HL-60 (cell line): ENCODE data around the gene SLC22A23.

Source experiments
- DNase-seq, 2 experiments: peaks; one replicate each; pipeline ENCODE4 v3.0.0-alpha.2; 2010 to 2020; ENCODE audit warnings: low read depth in 1 of 2, low spot score in 1 of 2
- H3K27ac ChIP-seq: fragments of 250-450 bp; sonication (Bioruptor Pico); replicated peaks from 2 replicates; pipeline ENCODE4 v1.5.1; 2020; ENCODE audit warnings: mild to moderate bottlenecking, moderate library complexity
- H3K27me3 ChIP-seq: fragments of 250-450 bp; sonication (Bioruptor Pico); 2 replicates; pipeline ENCODE4 v1.5.1; 2021; ENCODE audit warnings: mild to moderate bottlenecking, moderate library complexity; ENCODE audit not compliant: insufficient read depth, poor library complexity, severe bottlenecking
- H3K4me3 ChIP-seq: replicated peaks from 2 replicates; pipeline ENCODE4 v1.5.1; 2011; ENCODE audit warnings: mild to moderate bottlenecking, control low read depth, low read length; ENCODE audit not compliant: insufficient read depth
- GABPA ChIP-seq: IDR thresholded peaks from 2 replicates; pipeline ENCODE4 v1.6.1; 2012; ENCODE audit warnings: low read depth
- POLR2AphosphoS5 ChIP-seq: IDR thresholded peaks from 2 replicates; pipeline ENCODE4 v1.6.1; 2012; ENCODE audit warnings: low read depth
- SPI1 ChIP-seq: IDR thresholded peaks from 2 replicates; pipeline ENCODE4 v1.6.1; 2012; ENCODE audit warnings: low read depth, mild to moderate bottlenecking, borderline replicate concordance
- TF ChIP-seq, protein P1 (sequence below): IDR thresholded peaks from 2 replicates; pipeline ENCODE4 v1.6.1; 2012; ENCODE audit warnings: low read depth; ENCODE audit not compliant: insufficient replicate concordance
- TF ChIP-seq, protein P2 (sequence below): IDR thresholded peaks from one replicate; pipeline ENCODE4 v1.5.1; 2011; ENCODE audit warnings: low read length, control low read depth, inconsistent platforms; ENCODE audit not compliant: insufficient read depth

Gene SLC22A23

DNA sequence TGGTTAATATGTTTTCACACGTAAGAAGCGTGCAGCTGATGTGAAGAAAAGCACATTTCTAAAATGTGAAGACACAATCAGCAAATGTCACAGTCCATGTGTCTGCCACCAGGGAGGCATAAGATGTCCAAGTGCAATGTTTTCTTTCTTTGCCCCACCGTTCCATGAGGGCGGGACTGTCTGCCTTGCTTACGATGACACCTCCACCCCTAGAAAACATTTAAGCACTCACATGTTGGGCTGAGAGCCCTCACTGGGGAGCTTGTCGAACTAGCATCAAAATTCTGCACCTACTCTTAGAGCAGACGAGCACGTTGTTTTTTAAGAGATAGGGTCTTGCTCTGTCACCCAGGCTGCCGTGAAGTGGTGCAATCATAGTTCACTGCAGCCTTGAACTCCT, 140.5 kb downstream of the SLC22A23 start:
- TF ChIP-seq GABPA (no peak), POLR2AphosphoS5 (no peak), SPI1 (no peak)
- TF ChIP-seq, protein P1, sequence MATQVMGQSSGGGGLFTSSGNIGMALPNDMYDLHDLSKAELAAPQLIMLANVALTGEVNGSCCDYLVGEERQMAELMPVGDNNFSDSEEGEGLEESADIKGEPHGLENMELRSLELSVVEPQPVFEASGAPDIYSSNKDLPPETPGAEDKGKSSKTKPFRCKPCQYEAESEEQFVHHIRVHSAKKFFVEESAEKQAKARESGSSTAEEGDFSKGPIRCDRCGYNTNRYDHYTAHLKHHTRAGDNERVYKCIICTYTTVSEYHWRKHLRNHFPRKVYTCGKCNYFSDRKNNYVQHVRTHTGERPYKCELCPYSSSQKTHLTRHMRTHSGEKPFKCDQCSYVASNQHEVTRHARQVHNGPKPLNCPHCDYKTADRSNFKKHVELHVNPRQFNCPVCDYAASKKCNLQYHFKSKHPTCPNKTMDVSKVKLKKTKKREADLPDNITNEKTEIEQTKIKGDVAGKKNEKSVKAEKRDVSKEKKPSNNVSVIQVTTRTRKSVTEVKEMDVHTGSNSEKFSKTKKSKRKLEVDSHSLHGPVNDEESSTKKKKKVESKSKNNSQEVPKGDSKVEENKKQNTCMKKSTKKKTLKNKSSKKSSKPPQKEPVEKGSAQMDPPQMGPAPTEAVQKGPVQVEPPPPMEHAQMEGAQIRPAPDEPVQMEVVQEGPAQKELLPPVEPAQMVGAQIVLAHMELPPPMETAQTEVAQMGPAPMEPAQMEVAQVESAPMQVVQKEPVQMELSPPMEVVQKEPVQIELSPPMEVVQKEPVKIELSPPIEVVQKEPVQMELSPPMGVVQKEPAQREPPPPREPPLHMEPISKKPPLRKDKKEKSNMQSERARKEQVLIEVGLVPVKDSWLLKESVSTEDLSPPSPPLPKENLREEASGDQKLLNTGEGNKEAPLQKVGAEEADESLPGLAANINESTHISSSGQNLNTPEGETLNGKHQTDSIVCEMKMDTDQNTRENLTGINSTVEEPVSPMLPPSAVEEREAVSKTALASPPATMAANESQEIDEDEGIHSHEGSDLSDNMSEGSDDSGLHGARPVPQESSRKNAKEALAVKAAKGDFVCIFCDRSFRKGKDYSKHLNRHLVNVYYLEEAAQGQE, result no peak
- TF ChIP-seq, protein P2, sequence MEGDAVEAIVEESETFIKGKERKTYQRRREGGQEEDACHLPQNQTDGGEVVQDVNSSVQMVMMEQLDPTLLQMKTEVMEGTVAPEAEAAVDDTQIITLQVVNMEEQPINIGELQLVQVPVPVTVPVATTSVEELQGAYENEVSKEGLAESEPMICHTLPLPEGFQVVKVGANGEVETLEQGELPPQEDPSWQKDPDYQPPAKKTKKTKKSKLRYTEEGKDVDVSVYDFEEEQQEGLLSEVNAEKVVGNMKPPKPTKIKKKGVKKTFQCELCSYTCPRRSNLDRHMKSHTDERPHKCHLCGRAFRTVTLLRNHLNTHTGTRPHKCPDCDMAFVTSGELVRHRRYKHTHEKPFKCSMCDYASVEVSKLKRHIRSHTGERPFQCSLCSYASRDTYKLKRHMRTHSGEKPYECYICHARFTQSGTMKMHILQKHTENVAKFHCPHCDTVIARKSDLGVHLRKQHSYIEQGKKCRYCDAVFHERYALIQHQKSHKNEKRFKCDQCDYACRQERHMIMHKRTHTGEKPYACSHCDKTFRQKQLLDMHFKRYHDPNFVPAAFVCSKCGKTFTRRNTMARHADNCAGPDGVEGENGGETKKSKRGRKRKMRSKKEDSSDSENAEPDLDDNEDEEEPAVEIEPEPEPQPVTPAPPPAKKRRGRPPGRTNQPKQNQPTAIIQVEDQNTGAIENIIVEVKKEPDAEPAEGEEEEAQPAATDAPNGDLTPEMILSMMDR, result no peak
- H3K27me3 ChIP-seq, result no peaks in the 10 kb centered on the region
- DNase-seq, result no peak

DNA sequence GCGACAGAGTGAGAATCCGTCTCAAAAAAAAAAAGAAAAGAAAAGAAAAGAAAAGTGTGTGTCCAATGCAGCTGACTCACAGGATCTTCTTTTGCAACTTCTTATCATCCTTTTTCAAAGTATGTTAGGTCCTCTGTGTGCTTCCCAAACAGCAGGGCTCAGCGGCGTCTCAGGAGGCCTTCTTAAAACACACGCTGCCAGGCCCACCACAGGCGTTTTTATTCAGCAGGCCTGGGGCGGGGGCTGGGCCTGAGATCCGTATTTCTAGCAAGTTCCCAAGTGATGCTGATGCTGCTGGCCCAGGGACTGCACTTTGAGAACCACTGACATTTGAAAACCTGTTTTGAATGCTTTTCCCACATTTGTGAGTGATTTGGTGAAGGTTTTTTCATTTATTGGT, 141.0 kb downstream of the SLC22A23 start:
- no peak overlapping the region for H3K4me3 ChIP-seq
- no peak overlapping the region for H3K27ac ChIP-seq
- DNase-seq, result no peak
- no peaks in the 10 kb centered on the region for H3K27me3 ChIP-seq
- TF ChIP-seq GABPA (no peak), POLR2AphosphoS5 (no peak), SPI1 (no peak)
- TF ChIP-seq, protein P2, result no peak
- TF ChIP-seq, protein P1, result no peak

More for the DNA sequence above, 140.5 kb downstream of the SLC22A23 start:
- Histone ChIP-seq H3K4me3 (no peak overlapping the region), H3K27ac (no peak overlapping the region)

DNA sequence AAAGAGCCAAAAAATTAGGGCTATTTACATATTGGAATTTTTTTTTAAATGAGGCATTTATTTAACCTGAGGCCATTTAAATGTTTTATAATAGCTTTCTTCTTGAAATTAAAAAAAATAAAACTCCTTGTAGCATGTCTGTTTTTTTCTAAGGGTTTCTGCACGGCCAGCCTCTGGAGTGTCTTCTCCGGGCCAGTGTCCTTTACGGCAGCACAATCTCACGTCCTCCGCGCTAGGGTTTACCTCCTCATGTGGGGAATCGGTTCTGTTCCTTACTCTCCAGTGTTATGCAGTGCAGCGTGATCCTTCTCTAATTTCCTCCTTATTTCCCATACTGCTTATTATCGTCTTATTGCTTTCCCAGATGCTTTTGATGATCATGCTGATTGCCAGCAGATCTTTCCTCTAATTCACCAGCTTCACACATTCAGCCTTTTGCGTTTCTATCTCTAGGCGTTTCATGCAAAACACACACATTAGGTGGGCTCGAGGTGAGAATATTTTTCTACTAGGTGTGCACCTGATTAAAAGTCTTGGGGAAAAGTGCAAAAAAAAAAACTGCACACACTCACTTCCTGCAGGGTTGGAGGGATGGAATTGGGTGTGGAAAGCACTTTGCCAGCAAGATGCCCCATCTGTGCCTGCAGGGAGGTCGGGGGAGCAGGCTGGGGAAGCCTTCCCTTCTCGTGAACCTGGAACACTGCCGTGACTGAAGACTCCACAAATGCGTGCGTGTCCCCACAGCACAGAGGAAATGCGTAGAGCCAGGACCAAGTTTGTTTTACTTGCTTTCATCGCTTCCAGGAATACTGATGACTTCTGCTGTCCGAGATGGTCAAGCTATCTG, 142.0 kb downstream of the SLC22A23 start:
- TF ChIP-seq, protein P1, result no peak
- TF ChIP-seq GABPA (no peak), SPI1 (no peak), POLR2AphosphoS5 (no peak)
- TF ChIP-seq, protein P2, result no peak
- DNase-seq, result no peak
- Histone ChIP-seq H3K27me3 (no peaks in the 10 kb centered on the region), H3K4me3 (no peak overlapping the region), H3K27ac (no peak overlapping the region)
